Measurements from ENCODE around the gene SLC35B1.

DNA sequence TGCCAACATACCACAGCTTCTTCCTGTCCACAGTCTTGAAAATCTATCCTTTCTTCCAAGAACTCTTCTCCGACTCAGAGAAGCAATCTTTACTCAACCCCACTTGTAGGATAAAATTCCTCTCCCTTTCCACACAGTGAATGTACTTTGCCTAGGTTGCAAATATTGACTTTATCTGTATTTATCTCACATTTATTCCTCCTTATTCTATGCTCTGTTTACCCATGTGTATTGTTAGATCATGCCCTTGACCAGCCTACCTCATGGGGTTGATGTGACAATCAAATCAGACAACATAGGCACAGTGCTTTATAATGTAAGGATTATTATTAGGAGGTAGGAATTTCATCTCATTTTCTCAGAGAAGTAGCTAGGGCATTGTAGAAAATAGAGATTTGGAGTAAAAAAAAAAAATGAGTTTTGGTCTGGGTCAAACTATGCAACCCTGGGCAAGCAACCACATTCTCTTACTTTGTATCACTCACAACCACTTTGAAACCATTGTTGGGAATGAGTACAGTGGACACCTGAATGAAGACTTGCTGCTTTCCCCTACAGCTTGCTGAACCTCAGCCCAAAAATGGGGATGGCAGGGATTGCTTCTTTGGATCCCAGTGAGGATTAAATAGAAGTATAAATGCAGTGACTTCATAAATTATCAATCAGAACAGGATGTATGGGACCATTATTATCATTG lies 9.1 kb upstream of the SLC35B1 start:
- TF ChIP-seq, protein P1, sequence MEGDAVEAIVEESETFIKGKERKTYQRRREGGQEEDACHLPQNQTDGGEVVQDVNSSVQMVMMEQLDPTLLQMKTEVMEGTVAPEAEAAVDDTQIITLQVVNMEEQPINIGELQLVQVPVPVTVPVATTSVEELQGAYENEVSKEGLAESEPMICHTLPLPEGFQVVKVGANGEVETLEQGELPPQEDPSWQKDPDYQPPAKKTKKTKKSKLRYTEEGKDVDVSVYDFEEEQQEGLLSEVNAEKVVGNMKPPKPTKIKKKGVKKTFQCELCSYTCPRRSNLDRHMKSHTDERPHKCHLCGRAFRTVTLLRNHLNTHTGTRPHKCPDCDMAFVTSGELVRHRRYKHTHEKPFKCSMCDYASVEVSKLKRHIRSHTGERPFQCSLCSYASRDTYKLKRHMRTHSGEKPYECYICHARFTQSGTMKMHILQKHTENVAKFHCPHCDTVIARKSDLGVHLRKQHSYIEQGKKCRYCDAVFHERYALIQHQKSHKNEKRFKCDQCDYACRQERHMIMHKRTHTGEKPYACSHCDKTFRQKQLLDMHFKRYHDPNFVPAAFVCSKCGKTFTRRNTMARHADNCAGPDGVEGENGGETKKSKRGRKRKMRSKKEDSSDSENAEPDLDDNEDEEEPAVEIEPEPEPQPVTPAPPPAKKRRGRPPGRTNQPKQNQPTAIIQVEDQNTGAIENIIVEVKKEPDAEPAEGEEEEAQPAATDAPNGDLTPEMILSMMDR (IDR thresholded peaks at IDR 0.05; ENCODE audit: extremely low read depth in 1 of 2, insufficient read depth in 1 of 2, low read depth in 1 of 2, low read length in 2 of 2) = no peak
- no peak for TF ChIP-seq POLR2AphosphoS5 (IDR thresholded peaks at IDR 0.05; ENCODE audit: insufficient read depth, low read depth, low read length)
- no peak for TF ChIP-seq POLR2A (IDR thresholded peaks at IDR 0.05; ENCODE audit: low read depth, low read length)
- TF ChIP-seq, protein P2, sequence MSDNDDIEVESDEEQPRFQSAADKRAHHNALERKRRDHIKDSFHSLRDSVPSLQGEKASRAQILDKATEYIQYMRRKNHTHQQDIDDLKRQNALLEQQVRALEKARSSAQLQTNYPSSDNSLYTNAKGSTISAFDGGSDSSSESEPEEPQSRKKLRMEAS (IDR thresholded peaks at IDR 0.05; ENCODE audit: insufficient read depth, insufficient read length) = no peak
- TF ChIP-seq EZH2 (IDR thresholded peaks at IDR 0.05; ENCODE audit: borderline replicate concordance, low read depth, low read length, severe bottlenecking) = no peak
- no peak for TF ChIP-seq JUN (IDR thresholded peaks at IDR 0.05; ENCODE audit: borderline replicate concordance, insufficient read depth, insufficient read length, low read depth)

Measured in endothelial cell of umbilical vein (primary cell).